ENCODE results near the gene RC3H2.

GRCh38 chr9:122875523-122875922 is 29.6 kb downstream of the RC3H2 start:
- no peak for TF ChIP-seq E2F5 (CRISPR knock-in tag; IDR thresholded peaks at IDR 0.05)
- no peak for TF ChIP-seq STAT6 (CRISPR knock-in tag; conservative IDR thresholded peaks at IDR 0.05; ENCODE audit: low read depth)
- TF ChIP-seq MAX (CRISPR knock-in tag; IDR thresholded peaks at IDR 0.05) = no peak
- no peak for TF ChIP-seq ZSCAN18 (CRISPR knock-in tag; IDR thresholded peaks at IDR 0.05)
- TF ChIP-seq TP53 (CRISPR knock-in tag; IDR thresholded peaks at IDR 0.05) = no peak
- TF ChIP-seq CTCF (IDR thresholded peaks at IDR 0.05) = no peak
- no peak for TF ChIP-seq ESRRA (CRISPR knock-in tag; IDR thresholded peaks at IDR 0.05; ENCODE audit: borderline replicate concordance)
- TF ChIP-seq ZNF423 (CRISPR knock-in tag; IDR thresholded peaks at IDR 0.05) = no peak
- TF ChIP-seq ETV6 (CRISPR knock-in tag; IDR thresholded peaks at IDR 0.05) = no peak
- no peak for TF ChIP-seq SP1 (CRISPR knock-in tag; conservative IDR thresholded peaks at IDR 0.05)
- no peak for TF ChIP-seq FOXK1 (CRISPR knock-in tag; IDR thresholded peaks at IDR 0.05)
- TF ChIP-seq MYBL2 (CRISPR knock-in tag; IDR thresholded peaks at IDR 0.05) = no peak
- TF ChIP-seq HMGA2 (CRISPR knock-in tag; IDR thresholded peaks at IDR 0.05) = no peak
- TF ChIP-seq JUN (CRISPR knock-in tag; IDR thresholded peaks at IDR 0.05) = no peak

Data from WTC11 (cell line).